ENCODE measurements around the gene NTN1.

Gene NTN1

GRCh38 chr17:9218064-9218635 is 196.8 kb downstream of the NTN1 start:
- DNase-seq (ENCODE audit: low read depth) = no peak

- DNase-seq (ENCODE audit: low read depth) = no peak
Observed at GRCh38 chr17:9218911-9219310, 197.6 kb downstream of the NTN1 start.

- no peak for DNase-seq (ENCODE audit: low read depth)
Observed at GRCh38 chr17:9219631-9220397, 198.5 kb downstream of the NTN1 start.

GRCh38 chr17:9220398-9221146 is 199.3 kb downstream of the NTN1 start:
- no peak for DNase-seq (ENCODE audit: low read depth)

GRCh38 chr17:9221147-9221921 is 200.0 kb downstream of the NTN1 start:
- no peak for DNase-seq (ENCODE audit: low read depth)

GRCh38 chr17:9221922-9222180 is 200.5 kb downstream of the NTN1 start:
- DNase-seq (ENCODE audit: low read depth) = no peak

- no peak for DNase-seq (ENCODE audit: low read depth)
Observed at GRCh38 chr17:9223531-9223930, 202.2 kb downstream of the NTN1 start.

GRCh38 chr17:9224485-9224884 is 203.2 kb downstream of the NTN1 start:
- DNase-seq (ENCODE audit: low read depth) = no peak

- no peak for DNase-seq (ENCODE audit: low read depth)
Observed at GRCh38 chr17:9225305-9226101, 204.2 kb downstream of the NTN1 start.

- no peak for DNase-seq (ENCODE audit: low read depth)
Observed at GRCh38 chr17:9226130-9226793, 205.0 kb downstream of the NTN1 start.

- DNase-seq (ENCODE audit: low read depth) = no peak
Observed at GRCh38 chr17:9226794-9227135, 205.5 kb downstream of the NTN1 start.

- no peak for DNase-seq (ENCODE audit: low read depth)
Observed at GRCh38 chr17:9227819-9228407, 206.6 kb downstream of the NTN1 start.

- DNase-seq (ENCODE audit: low read depth) = no peak
Observed at GRCh38 chr17:9228408-9229159, 207.3 kb downstream of the NTN1 start.

- DNase-seq (ENCODE audit: low read depth) = no peak
Observed at GRCh38 chr17:9229160-9229825, 208.0 kb downstream of the NTN1 start.

- no peak for DNase-seq (ENCODE audit: low read depth)
Observed at GRCh38 chr17:9229826-9230201, 208.5 kb downstream of the NTN1 start.

GRCh38 chr17:9230346-9230745 is 209.0 kb downstream of the NTN1 start:
- DNase-seq (ENCODE audit: low read depth) = no peak

- no peak for DNase-seq (ENCODE audit: low read depth)
Observed at GRCh38 chr17:9230861-9231260, 209.6 kb downstream of the NTN1 start.

GRCh38 chr17:9231449-9232154 is 210.3 kb downstream of the NTN1 start:
- no peak for DNase-seq (ENCODE audit: low read depth)

- DNase-seq (ENCODE audit: low read depth) = no peak
Observed at GRCh38 chr17:9232155-9232475, 210.8 kb downstream of the NTN1 start.
